Retinal pigment epithelial cell (primary cell): Measurements from ENCODE around the gene HMGB2.

Experiments used
- DNase-seq: peaks from one replicate; pipeline ENCODE4 v3.0.0-alpha.2; 2010; ENCODE audit warnings: low read depth
- H3K4me3 ChIP-seq: 2 replicates; pipeline ENCODE4 v1.5.1; 2011; ENCODE audit warnings: mild to moderate bottlenecking, low read length, control low read depth, moderate library complexity
- TF ChIP-seq, protein P1 (sequence below): conservative IDR thresholded peaks from 2 replicates; pipeline ENCODE4 v1.5.1; 2011; ENCODE audit warnings: low read depth, low read length, control low read depth, inconsistent platforms

HMGB2 gene

DNA sequence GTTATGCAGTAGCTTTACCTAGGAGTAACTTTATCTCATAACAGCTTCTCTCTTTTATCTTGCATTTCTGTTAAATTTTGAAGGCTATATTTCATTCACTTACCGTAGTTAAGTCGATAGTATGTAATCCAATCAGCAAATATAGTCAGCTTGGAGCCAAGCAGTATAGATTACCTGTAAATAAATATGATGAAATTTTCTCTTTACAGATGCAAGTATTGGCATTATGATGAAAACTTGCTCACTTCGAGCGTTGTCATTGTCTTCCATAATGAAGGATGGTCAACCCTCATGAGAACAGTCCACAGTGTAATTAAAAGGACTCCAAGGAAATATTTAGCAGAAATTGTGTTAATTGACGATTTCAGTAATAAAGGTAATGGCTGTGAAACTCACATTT, 42.3 kb downstream of the HMGB2 start:
- TF ChIP-seq, protein P1, sequence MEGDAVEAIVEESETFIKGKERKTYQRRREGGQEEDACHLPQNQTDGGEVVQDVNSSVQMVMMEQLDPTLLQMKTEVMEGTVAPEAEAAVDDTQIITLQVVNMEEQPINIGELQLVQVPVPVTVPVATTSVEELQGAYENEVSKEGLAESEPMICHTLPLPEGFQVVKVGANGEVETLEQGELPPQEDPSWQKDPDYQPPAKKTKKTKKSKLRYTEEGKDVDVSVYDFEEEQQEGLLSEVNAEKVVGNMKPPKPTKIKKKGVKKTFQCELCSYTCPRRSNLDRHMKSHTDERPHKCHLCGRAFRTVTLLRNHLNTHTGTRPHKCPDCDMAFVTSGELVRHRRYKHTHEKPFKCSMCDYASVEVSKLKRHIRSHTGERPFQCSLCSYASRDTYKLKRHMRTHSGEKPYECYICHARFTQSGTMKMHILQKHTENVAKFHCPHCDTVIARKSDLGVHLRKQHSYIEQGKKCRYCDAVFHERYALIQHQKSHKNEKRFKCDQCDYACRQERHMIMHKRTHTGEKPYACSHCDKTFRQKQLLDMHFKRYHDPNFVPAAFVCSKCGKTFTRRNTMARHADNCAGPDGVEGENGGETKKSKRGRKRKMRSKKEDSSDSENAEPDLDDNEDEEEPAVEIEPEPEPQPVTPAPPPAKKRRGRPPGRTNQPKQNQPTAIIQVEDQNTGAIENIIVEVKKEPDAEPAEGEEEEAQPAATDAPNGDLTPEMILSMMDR = no peak
- no peak overlapping the region for H3K4me3 ChIP-seq
- DNase-seq = no peak

DNA sequence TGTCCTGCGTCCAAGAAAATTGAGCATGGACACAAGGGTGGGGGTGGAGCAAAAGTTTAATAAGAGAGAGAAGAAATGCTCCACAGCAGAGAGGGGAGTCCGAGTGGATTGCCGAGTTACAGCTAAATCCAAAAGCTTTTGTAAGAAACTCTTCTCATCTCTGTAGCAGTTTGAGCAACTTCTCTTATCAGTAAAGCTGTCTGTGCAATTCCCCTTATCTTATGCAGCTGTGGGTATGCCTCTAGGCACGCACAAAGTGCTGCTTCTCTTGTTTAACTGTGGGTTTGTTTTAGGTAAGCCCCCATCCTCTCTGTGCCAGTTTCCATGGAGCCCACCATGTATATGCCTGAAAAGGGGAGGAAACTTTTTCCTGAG, 44.8 kb downstream of the HMGB2 start:
- TF ChIP-seq, protein P1 = no peak
- no peak for DNase-seq
- no peak overlapping the region for H3K4me3 ChIP-seq

DNA sequence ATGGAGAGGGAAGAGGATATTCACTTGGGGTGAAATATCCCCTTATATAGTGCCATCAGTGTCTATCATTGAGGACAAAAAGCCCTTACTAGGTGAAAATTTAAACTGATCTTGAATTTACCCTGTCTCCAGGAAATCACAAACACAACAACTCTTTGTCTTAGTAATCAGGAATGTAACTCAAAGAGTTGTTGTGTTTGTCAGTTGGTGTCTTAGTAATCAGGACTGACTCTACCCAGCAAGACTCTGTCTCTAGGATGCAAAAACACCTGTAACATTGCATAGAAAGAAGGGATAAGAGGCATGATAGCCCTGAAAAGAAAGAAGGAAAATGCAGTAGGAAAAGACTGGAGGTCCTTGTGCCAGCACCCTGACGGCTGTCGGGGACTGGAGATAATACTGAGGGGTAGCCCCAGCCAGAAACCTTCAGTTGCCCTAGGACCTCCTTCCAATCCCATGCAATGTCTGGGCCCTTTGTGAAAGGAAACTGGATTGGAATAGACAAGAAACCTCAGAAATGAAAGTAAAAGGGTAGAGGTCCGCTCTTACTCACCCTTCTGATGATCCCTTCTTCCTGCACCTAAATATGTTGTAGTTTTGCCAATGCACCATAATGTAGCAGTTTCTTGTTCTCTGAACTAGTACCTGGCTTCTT, 45.3 kb downstream of the HMGB2 start:
- no peak for DNase-seq
- TF ChIP-seq, protein P1 = no peak
- no peak overlapping the region for H3K4me3 ChIP-seq

DNA sequence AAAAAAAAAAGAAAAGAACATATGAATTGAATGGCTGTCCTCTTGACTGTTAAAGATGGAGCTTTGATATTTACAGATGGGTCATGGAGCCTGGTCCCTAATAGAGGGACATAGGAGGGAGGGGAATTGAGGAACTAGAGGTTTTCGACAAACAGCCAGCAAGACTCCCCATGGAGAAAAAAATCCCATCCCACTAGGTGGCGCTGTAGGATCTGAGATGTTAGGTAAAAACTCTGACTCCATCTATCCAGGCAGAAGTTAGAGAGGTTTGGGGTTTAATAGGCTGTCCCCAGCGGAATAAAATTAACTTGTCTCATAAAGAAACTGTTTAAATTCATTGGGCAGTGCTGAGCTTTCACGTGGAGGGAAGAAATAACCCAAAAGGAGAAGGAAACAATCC, 45.9 kb downstream of the HMGB2 start:
- H3K4me3 ChIP-seq = no peak overlapping the region
- peak; percentile 1 for DNase-seq
- TF ChIP-seq, protein P1 = peak; percentile 53

DNA sequence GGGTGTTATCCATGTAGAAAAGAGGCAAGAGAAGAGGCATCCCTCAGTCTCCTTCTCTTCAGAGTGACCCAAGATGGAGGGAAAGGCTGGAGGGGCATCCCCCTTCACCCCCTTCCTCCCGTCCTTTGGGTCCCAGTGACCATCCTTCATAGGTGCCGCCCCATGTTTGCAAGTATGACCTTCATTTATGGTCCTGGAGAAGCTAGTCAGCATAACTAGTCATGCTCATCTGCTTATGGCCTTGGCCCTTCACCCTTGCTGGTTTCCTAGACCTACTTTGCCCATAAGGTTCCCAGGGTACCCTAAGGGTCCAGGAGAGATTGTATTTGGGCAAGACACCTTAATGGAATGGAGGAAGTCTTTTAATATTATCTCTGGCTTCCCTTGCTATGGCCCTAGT, 46.7 kb downstream of the HMGB2 start:
- H3K4me3 ChIP-seq = no peak overlapping the region
- TF ChIP-seq, protein P1 = no peak
- DNase-seq = no peak

DNA sequence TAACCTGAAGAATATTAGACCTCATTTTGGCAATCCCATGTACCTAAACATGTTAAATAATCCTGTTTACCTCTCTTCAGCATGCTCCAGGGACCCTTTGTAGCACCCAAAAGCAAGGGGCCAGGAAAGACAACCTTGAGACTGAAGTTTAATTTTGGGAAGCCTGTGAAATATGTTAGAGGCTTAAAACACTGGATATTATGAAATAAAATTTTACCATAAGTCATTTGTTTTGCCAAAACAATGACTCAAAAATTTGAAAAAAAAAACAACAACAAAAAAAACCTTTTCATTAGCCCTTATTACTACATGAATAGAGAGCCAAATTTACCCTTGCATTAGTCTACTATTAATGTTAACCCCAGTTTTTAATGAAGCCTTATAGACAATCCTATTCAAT, 49.7 kb downstream of the HMGB2 start:
- TF ChIP-seq, protein P1 = no peak
- no peak overlapping the region for H3K4me3 ChIP-seq
- DNase-seq = no peak

DNA sequence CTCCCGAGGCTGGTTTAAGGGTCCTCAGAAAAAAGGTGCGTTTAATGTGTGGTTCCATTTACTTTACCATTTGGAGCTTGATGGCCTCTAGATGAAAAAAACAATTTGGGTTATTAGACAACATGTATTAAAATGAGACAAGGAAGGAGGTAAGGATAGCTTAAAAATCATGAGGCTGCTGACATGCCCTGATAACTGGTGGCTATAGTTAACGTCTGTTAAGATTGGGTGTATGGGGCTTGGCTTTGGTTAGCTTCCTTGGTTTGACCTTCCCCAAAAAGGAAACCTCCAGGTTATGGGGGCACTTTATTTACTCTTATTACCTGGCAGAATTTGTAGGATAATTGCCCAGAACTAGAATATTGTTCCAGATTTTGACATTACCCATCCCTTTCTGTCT, 51.5 kb downstream of the HMGB2 start:
- TF ChIP-seq, protein P1 = no peak
- no peak for DNase-seq
- no peak overlapping the region for H3K4me3 ChIP-seq
